Vagina (tissue), 2 donors: ENCODE results near the gene LYZL2.
"Not testable (repeated sequence)": the region's sequence is repeated elsewhere in the genome, so short reads cannot be mapped to it uniquely, and the experiment has no call there.

Experiments used
- CTCF ChIP-seq, 3 experiments: fragments of 450-650 bp in 2 of 3; fragments of 200-600 bp in 1 of 3; sonication (generic) in 1 of 3; IDR thresholded peaks; one replicate each; pipeline ENCODE4 v1.5.1; 2017 to 2019; ENCODE audit warnings: antibody characterized with exemption in 3 of 3, mild to moderate bottlenecking in 2 of 3, moderate library complexity in 2 of 3
- POLR2A ChIP-seq, 2 donors: fragments of 450-650 bp; IDR thresholded peaks; one replicate each; pipeline ENCODE4 v1.6.1; 2017; ENCODE audit warnings: antibody characterized with exemption in 2 of 2, mild to moderate bottlenecking in 2 of 2, moderate library complexity in 2 of 2
- POLR2AphosphoS5 ChIP-seq, 2 donors: sonication (generic); formaldehyde crosslinking; IDR thresholded peaks; one replicate each; pipeline ENCODE4 v1.9.0; 2017; ENCODE audit warnings: antibody characterized with exemption in 2 of 2, mild to moderate bottlenecking in 2 of 2, low read depth in 1 of 2; ENCODE audit not compliant: insufficient read depth in 1 of 2

DNA sequence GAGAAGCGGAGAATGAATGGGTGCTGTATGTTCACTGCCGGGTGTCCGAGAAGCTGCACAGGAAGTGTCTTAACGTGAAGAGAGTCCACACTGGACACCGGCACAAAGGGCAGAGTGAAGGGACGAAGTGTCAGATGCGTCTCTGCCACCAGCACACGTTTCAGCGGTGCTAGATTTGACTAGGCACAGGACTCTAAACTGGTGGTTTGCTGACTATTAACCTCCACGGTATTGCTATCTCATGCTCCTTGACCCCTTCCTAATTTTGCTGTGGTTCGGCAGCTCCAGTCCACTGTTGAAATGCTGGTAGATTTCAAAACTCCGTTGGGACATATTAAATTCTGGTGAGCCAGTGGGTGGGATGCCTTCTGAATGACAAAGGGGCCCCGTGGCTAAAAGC lies 13.3 kb upstream of the LYZL2 start:
- TF ChIP-seq CTCF (IDR thresholded peaks at IDR 0.05); POLR2A (IDR thresholded peaks at IDR 0.05); POLR2AphosphoS5 (IDR thresholded peaks at IDR 0.05; ENCODE audit: insufficient read depth in 1 of 2, low read depth in 1 of 2): not testable (repeated sequence)
